COLO829 (cell line): ENCODE data around the gene VPS25.
"Not testable (repeated sequence)": the region's sequence is repeated elsewhere in the genome, so short reads cannot be mapped to it uniquely, and the experiment has no call there.

Experiments
- DNase-seq: peaks from one replicate; pipeline ENCODE4 v3.0.0; 2012; ENCODE audit warnings: low spot score

VPS25 gene

GRCh38 chr17:42768006-42768405, 5.2 kb upstream of the VPS25 start:
- not testable (repeated sequence) for DNase-seq

GRCh38 chr17:42769964-42770363, 3.3 kb upstream of the VPS25 start:
- not testable (repeated sequence) for DNase-seq

DNA sequence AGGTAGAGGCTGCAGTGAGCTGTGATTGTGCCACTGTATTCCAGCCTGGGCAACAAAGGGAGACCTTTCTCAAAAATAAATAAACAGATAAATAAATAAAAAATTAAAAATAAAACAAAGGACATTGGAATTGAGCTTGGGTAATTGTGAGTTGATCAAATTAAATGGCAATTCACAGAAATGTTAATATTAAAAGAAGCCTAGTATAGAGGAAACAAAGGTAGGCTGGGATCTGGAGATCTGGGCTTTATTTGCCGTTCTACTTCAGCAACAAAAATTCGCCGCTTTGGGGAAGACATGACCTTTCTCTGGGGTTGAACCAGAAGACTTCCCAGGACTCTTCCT, 332 bp upstream of the VPS25 start:
- no peak for DNase-seq

DNA sequence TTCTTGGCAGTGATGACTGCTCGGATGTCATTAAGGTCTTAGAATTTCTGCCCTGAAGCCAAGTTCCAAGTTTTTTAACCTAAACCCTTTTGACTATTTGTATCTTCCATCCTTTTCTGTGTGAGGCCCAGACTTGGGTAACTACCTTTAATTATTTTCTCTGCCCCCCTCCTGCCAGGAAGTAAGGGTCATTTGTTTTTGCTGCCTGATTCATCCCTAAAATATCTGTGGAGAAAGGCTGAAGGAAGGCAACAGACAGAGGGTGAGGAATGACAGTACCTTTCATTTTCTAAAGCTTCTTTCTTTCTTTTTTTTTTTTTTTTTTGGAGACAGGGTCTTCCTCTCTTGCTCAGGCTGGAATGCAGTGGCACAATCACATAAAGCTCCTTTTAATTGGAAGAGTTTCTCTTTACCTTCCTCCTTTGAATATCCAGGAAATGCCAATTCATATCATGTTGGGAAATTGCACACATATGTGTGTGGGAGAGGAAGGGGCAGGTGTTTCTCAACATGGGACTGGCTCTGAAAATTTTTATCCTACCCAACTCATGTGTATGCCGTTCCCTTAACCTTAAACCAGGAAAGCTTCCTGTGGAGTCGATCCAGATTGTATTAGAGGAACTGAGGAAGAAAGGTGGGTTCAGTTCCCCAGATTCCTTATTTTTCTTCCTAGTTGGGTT, 957 bp downstream of the VPS25 start:
- DNase-seq = no peak

DNA sequence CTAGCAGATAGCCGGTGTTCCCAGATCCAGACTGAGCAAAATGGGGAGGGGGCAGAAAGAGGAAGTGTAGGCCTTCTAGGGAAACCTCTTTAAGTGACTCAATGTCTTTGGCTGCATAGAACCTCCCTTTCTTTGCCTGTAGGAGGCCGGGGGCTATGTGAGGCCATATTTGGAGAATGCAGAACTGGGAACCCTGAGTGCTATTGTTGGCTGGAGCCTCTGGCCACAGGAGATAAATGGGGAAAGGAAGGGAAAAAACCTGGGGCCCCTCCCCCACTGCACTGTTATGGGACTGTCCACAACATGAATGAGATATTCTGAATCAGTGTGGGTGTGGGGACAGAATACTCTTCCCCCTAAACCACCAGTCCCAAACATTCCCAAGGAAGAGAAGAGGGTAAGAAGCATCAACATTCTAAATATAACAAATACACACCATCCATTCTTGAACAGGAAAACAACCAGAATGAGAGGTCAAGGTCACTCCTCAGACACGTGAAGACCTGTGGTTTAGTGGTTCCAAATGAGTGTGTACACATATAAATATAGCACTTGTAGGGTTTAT, 2.4 kb downstream of the VPS25 start:
- no peak for DNase-seq

GRCh38 chr17:42778570-42778969, 5.3 kb downstream of the VPS25 start:
- DNase-seq = no peak

- no peak for DNase-seq
Observed at GRCh38 chr17:42779304-42779935, 6.2 kb downstream of the VPS25 start.

DNA sequence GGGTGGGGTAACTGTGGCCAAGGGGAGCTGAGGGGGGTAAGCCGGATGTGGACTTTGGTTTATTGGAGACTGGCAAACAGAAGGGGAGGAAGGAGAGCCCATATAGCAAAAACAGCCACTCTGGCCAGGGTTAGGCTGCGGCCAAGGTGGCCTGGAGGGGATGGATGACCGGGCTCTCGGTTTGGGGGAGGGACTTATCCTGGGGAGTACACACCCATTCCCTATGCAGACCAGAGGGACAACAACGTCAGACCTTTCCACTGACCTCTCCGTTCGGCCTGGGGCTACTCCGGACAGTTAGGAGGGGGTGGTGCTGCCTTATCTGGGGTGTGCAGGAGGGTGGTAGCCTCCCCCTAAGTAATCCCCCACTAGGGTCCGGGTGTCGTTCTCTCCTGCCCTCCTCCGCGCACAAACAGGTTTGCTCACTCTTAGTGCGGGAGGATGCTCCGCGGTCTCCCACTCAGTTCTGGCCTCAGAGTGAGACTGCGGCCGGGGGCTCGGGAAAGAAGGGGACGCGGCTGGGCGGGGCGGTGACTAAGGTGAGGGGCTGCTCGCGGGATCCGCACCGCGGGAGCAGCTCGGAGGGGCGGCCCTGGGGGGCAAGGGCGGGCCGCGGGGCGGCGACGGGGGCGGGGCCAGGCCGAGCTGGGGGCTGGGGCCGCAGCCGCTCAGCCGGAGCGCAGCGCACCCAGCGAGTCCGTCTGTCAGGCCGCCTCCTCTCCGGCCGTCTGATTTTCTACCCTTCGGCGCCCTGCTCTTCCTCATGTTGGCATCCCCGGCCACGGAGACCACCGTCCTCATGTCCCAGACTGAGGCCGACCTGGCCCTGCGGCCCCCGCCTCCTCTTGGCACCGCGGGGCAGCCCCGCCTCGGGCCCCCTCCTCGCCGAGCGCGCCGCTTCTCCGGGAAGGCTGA, 6.9 kb downstream of the VPS25 start, which contains the start of gene WNK4:
Gene WNK4, plus strand, starts transcription at position 675 of the 915 bp plus-strand sequence. Its CDS starts 89 bp downstream, at position 764.
- DNase-seq = no peak

GRCh38 chr17:42780851-42781638, 7.8 kb downstream of the VPS25 start:
- no peak for DNase-seq

DNA sequence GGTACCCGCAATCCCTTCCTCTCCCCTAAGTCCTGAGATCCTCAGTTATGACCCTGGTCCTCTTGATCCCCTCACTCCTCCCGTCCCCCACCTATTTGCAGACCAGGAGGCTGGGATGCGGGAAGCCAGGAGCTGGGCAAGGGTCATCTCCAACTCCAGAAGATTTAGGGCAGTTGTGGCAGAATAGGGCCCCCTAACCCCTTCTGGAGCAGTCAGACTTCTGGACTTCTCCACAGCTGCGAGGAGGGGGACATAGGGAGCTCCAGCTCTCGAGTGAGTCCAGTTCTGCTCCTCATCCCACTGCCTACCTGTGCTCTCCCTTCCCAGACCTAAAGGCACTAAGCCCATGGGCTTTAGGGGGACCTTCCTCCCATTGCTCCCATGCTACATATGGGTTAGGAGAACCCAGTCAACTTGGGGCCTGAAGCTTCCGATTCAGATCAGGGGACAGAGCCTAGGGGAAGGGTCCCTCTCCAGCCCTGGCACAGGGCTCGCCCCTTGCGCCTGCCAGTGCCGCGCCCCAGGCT, 8.5 kb downstream of the VPS25 start:
- no peak for DNase-seq

- no peak for DNase-seq
Observed at GRCh38 chr17:42782166-42783061, 9.2 kb downstream of the VPS25 start.

DNA sequence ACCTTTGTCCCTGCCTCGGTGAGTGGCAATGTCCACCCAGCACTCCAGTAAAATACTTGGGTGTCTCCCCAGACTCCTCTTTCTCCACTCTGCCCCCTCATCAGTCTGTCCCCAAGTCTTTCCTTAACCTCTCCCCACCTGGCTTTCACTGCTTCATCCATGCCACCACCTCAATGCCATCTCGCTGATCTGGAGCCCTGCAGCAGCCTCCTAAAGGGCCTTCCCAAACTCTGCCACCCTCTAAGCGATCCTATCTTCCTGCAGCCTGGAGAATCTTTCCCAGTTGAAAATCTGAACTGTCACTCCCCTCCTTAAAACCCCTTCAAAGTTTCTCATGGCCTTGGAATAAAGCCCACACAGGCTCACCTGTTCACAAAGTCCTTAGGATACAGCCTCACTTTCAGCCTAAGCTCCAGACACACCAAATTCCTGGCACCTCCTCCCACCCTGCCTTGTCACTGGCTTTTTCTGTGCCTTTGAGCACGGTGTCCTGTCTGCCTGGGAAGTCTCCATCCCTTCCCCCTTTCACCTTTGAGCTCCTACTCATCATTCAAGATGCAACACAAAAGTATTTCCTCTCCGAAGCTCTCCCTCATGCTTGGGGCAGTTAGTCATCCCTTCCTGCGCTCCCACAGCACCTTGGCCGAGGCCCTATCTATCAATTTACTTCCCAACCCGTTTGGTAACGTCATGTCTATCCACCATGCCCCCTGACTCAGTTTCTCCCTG, 10.0 kb downstream of the VPS25 start:
- DNase-seq = no peak

- DNase-seq = no peak
Observed at GRCh38 chr17:42783791-42784138, 10.5 kb downstream of the VPS25 start.

- DNase-seq = no peak
Observed at GRCh38 chr17:42784409-42784808, 11.2 kb downstream of the VPS25 start.

DNA sequence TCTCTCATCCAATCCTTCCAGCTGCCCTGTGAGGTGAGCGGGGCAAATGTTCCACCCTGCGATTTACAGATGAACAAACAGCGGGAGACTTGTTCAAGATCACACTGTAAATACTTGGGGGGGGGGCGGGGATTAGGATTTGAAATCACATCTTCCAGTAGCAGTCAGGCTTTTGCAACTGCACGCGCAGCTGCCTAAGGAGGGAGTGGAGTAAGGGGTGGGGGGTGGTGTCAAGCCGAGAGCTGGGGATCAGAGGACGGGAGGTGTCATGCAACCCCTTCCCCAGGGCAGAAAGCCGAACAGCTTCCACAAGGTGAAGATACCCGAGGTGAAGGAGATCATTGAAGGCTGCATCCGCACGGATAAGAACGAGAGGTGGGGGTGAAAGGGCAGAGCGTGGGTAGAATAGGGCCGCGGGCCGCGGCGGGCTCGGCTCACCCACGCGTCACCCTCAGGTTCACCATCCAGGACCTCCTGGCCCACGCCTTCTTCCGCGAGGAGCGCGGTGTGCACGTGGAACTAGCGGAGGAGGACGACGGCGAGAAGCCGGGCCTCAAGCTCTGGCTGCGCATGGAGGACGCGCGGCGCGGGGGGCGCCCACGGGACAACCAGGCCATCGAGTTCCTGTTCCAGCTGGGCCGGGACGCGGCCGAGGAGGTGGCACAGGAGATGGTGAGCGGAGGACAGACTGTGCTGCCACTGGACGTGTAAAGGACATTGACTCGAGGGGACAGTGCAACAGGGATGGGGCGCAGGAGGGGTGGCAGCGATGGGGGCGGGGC, 11.8 kb downstream of the VPS25 start:
- no peak for DNase-seq

DNA sequence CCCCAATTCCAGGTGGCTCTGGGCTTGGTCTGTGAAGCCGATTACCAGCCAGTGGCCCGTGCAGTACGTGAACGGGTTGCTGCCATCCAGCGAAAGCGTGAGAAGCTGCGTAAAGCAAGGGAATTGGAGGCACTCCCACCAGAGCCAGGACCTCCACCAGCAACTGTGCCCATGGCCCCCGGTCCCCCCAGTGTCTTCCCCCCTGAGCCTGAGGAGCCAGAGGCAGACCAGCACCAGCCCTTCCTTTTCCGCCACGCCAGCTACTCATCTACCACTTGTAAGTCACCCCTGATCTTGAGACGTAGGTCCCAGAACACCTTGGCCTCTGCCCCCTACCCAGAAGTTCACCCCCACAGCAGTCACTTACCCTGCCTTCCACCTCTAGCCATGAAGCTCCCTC, 14.0 kb downstream of the VPS25 start:
- no peak for DNase-seq

DNA sequence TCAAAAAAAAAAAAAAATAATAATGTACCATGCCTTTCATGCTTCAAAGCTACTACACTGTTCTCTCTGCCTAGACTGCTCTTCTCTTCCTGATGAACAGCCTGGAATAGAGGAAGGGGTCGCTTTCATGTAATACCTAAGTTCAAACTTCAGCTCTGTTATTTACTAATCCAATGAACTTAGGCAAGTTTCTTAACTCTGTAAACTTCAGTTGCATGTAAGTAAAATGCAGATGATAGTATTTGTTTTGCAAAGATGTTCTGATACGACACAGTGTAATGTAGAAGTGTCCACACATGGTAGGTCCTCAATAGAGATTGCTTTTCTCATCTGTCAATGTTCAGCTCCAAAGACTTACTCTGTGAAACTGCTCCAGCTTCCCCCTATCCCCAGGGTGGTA, 18.7 kb downstream of the VPS25 start:
- no peak for DNase-seq

DNA sequence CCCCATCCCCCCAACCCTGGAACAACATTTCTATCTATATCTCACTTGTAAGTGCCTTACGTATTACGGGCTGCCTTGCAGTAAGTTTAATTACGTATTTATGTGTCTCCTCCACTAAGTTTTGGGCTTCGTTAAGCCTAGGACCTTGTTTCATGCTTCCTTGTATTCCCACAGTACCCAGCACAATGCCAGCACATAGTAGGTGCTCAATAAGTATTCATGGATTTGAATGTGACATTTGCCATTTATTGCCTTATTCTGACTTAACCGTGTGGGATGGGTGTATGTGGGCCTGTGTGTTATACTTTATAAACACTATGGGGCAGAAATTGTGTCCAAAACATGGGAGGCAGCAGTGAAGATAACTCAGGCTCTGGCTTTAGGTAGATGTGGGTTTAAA, 19.3 kb downstream of the VPS25 start:
- DNase-seq = no peak

GRCh38 chr17:42795061-42795460, 21.8 kb downstream of the VPS25 start:
- DNase-seq = no peak
